Measurements from ENCODE around the gene IQCF2.
"Not testable (repeated sequence)": the region's sequence is repeated elsewhere in the genome, so short reads cannot be mapped to it uniquely, and the experiment has no call there.

IQCF2 gene

GRCh38 chr3:51862886-51863285, 1.5 kb downstream of the IQCF2 start:
- no peak for DNase-seq (ENCODE audit: extremely low spot score)
- ChIA-PET CTCF (no interaction called here), POLR2A (no interaction called here)
- TF ChIP-seq ZNF384 (IDR thresholded peaks at IDR 0.05): no peak
- TF ChIP-seq BHLHE40 (IDR thresholded peaks at IDR 0.05; ENCODE audit: borderline replicate concordance): no peak
- TF ChIP-seq TARDBP (IDR thresholded peaks at IDR 0.05): no peak
- TF ChIP-seq CTBP1 (IDR thresholded peaks at IDR 0.05; ENCODE audit: borderline replicate concordance): no peak
- TF ChIP-seq FOXM1 (IDR thresholded peaks at IDR 0.05; ENCODE audit: borderline replicate concordance): no peak
- TF ChIP-seq NFRKB (IDR thresholded peaks at IDR 0.05): no peak
- TF ChIP-seq ELF4 (IDR thresholded peaks at IDR 0.05): no peak
- TF ChIP-seq SUZ12 (IDR thresholded peaks at IDR 0.05): no peak
- TF ChIP-seq FOXA1 (IDR thresholded peaks at IDR 0.05): no peak
- no peak for TF ChIP-seq HDGF (IDR thresholded peaks at IDR 0.05; ENCODE audit: borderline replicate concordance)
- no peak for TF ChIP-seq ARNT (IDR thresholded peaks at IDR 0.05)
- no peak for TF ChIP-seq LEF1 (IDR thresholded peaks at IDR 0.05; ENCODE audit: borderline replicate concordance)
- TF ChIP-seq PKNOX1 (IDR thresholded peaks at IDR 0.05): no peak
- TF ChIP-seq FOXK2 (IDR thresholded peaks at IDR 0.05): no peak
- TF ChIP-seq SP1 (IDR thresholded peaks at IDR 0.05): no peak
- TF ChIP-seq L3MBTL2 (conservative IDR thresholded peaks at IDR 0.05): no peak

GRCh38 chr3:51868896-51869295, 7.5 kb downstream of the IQCF2 start:
- DNase-seq (ENCODE audit: extremely low spot score); POLR2A ChIA-PET; CTCF ChIA-PET: not testable (repeated sequence)

- ChIA-PET CTCF (no interaction called here), POLR2A (no interaction called here)
- TF ChIP-seq ARNT (IDR thresholded peaks at IDR 0.05): no peak
- TF ChIP-seq L3MBTL2 (conservative IDR thresholded peaks at IDR 0.05): no peak
- TF ChIP-seq NFRKB (IDR thresholded peaks at IDR 0.05): no peak
- no peak for TF ChIP-seq ZNF384 (IDR thresholded peaks at IDR 0.05)
- DNase-seq (ENCODE audit: extremely low spot score): no peak
Measured at GRCh38 chr3:51869304-51869703, 7.9 kb downstream of the IQCF2 start.

GRCh38 chr3:51873253-51873766, 11.9 kb downstream of the IQCF2 start:
- CTCF ChIA-PET: no interaction called here
- POLR2A ChIA-PET: no interaction called here
- DNase-seq (ENCODE audit: extremely low spot score): no peak
- no peak for TF ChIP-seq FOXM1 (IDR thresholded peaks at IDR 0.05; ENCODE audit: borderline replicate concordance)
- no peak for TF ChIP-seq BHLHE40 (IDR thresholded peaks at IDR 0.05; ENCODE audit: borderline replicate concordance)
- TF ChIP-seq FOXK2 (IDR thresholded peaks at IDR 0.05): no peak
- TF ChIP-seq HDGF (IDR thresholded peaks at IDR 0.05; ENCODE audit: borderline replicate concordance): no peak
- TF ChIP-seq SP1 (IDR thresholded peaks at IDR 0.05): no peak
- no peak for TF ChIP-seq LEF1 (IDR thresholded peaks at IDR 0.05; ENCODE audit: borderline replicate concordance)
- no peak for TF ChIP-seq SUZ12 (IDR thresholded peaks at IDR 0.05)
- TF ChIP-seq ARNT (IDR thresholded peaks at IDR 0.05): no peak
- TF ChIP-seq L3MBTL2 (conservative IDR thresholded peaks at IDR 0.05): no peak
- no peak for TF ChIP-seq ZNF384 (IDR thresholded peaks at IDR 0.05)
- TF ChIP-seq CTBP1 (IDR thresholded peaks at IDR 0.05; ENCODE audit: borderline replicate concordance): no peak
- no peak for TF ChIP-seq TARDBP (IDR thresholded peaks at IDR 0.05)
- TF ChIP-seq FOXA1 (IDR thresholded peaks at IDR 0.05): no peak
- TF ChIP-seq NFRKB (IDR thresholded peaks at IDR 0.05): no peak
- TF ChIP-seq PKNOX1 (IDR thresholded peaks at IDR 0.05): no peak
- TF ChIP-seq ELF4 (IDR thresholded peaks at IDR 0.05): no peak

- POLR2A ChIA-PET: no interaction called here
- DNase-seq (ENCODE audit: extremely low spot score): no peak
- CTCF ChIA-PET: no interaction called here
- TF ChIP-seq TARDBP (IDR thresholded peaks at IDR 0.05) (no peak), L3MBTL2 (conservative IDR thresholded peaks at IDR 0.05) (no peak), FOXM1 (IDR thresholded peaks at IDR 0.05; ENCODE audit: borderline replicate concordance) (no peak), FOXK2 (IDR thresholded peaks at IDR 0.05) (no peak), HDGF (IDR thresholded peaks at IDR 0.05; ENCODE audit: borderline replicate concordance) (no peak), FOXA1 (IDR thresholded peaks at IDR 0.05) (no peak), SP1 (IDR thresholded peaks at IDR 0.05) (no peak), ARNT (IDR thresholded peaks at IDR 0.05) (no peak), ZNF384 (IDR thresholded peaks at IDR 0.05) (no peak), SUZ12 (IDR thresholded peaks at IDR 0.05) (no peak), ELF4 (IDR thresholded peaks at IDR 0.05) (no peak), LEF1 (IDR thresholded peaks at IDR 0.05; ENCODE audit: borderline replicate concordance) (no peak), BHLHE40 (IDR thresholded peaks at IDR 0.05; ENCODE audit: borderline replicate concordance) (no peak), PKNOX1 (IDR thresholded peaks at IDR 0.05) (no peak), NFRKB (IDR thresholded peaks at IDR 0.05) (no peak), CTBP1 (IDR thresholded peaks at IDR 0.05; ENCODE audit: borderline replicate concordance) (no peak)
Measured at GRCh38 chr3:51873876-51874275, 12.5 kb downstream of the IQCF2 start.

- no peak for DNase-seq (ENCODE audit: extremely low spot score)
- TF ChIP-seq ELF4 (IDR thresholded peaks at IDR 0.05): no peak
- TF ChIP-seq SUZ12 (IDR thresholded peaks at IDR 0.05): no peak
- no peak for TF ChIP-seq TARDBP (IDR thresholded peaks at IDR 0.05)
- TF ChIP-seq SP1 (IDR thresholded peaks at IDR 0.05): no peak
- TF ChIP-seq LEF1 (IDR thresholded peaks at IDR 0.05; ENCODE audit: borderline replicate concordance): no peak
- no peak for TF ChIP-seq FOXM1 (IDR thresholded peaks at IDR 0.05; ENCODE audit: borderline replicate concordance)
- TF ChIP-seq HDGF (IDR thresholded peaks at IDR 0.05; ENCODE audit: borderline replicate concordance): no peak
- TF ChIP-seq PKNOX1 (IDR thresholded peaks at IDR 0.05): no peak
- TF ChIP-seq ZNF384 (IDR thresholded peaks at IDR 0.05): no peak
- no peak for TF ChIP-seq FOXA1 (IDR thresholded peaks at IDR 0.05)
- TF ChIP-seq NFRKB (IDR thresholded peaks at IDR 0.05): no peak
- no peak for TF ChIP-seq BHLHE40 (IDR thresholded peaks at IDR 0.05; ENCODE audit: borderline replicate concordance)
- POLR2A ChIA-PET: no interaction called here
- CTCF ChIA-PET: interaction anchor here (0.9 kb wide), 1 partner anchor 13 kb away, joined by 3 read pairs; no protein-coding TSS in a partner anchor
Measured at GRCh38 chr3:51874411-51874810, 13.0 kb downstream of the IQCF2 start.

All from HEK293T (cell line).